Fibroblast of skin of left quadriceps (primary cell): Measurements from ENCODE around the gene R3HDML.

ENCODE experiments used
- DNase-seq, 2 experiments: peaks; one replicate each; pipeline ENCODE4 v3.0.0-alpha.2; 2013; ENCODE audit warnings: low read depth in 2 of 2

Gene R3HDML

DNA sequence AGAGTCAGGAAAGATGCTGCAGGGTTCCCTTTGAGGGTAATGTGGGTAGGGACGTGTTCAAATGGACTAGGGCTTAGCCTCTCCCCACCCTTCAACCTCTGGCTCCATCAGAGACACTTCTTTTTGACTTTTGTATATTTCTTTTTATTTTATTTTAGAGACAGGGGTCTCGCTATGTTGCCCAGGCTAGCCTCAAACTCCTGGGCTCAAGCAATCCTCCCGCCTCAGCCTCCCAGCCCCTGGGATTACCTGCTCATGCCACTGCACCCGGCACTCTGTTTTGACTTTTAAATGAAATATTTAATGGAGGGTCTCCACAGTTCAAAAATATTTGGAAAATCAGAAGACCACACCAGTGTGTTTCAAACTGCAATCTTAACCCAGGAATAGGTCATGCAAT is 27.2 kb downstream of the R3HDML start:
- no peak for DNase-seq

DNA sequence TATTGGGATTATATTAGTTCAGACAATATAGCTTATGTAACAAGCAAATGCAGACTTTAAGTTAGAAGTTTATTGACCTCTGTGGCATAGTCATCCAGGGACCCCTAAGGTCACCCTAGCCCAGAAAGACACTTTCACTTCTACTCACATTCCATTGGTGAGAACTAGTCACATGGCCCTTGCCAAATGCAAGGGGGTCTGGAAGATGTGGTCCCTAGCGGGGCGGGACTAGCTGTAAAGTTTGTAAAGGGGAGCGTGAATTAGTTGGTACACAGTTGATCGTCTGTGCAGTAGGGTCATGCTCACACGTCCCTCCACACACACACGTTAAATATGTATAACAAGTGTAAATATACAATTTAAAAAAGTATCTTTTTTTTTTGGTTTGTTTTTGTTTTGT is 27.9 kb downstream of the R3HDML start:
- no peak for DNase-seq

DNA sequence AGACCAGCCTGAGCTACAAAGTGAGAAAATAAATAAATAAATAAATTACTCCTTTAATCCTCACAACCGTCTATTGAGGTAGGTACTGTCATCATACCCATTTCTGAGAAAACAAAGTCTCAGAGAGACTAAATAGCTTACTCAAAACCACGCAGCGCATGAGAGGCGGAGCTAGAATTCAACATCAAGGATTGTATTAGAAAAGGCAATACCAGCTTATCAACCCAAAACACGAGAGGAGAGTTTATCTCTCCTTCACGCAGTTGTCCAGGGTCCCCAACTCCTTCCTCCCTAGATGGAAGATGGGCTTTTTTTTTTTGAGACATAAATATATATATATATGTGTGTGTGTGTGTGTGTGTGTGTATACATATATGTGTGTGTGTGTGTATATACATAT is 30.9 kb downstream of the R3HDML start:
- DNase-seq: no peak

DNA sequence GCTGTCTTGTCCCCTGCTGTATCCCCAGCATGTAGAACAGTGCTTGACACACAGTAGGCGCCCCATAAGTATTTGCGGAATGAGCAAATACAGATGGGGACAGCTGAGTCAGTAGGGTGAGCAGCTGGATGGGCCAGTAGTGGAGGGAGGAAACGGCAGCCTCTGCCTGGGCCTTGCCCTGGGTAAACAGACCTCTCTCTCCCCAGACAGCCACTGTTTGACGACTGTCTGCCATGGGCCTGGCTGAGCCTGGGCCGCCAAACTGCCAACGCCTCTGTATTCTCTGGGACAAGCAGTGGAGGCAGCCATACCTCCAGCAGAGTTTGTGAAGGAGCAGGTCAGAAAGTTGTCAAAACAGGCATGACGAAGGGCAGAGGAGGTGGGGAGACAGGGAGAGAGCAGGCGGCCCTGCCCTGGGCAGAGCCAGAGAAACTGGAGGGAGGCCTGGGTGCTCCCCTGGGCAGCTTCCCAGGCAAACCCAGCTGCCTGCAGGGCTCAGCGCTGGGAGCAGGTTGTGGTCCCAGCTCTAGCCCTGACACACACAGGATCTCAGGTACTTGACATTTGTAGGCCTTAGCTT is 33.9 kb downstream of the R3HDML start:
- DNase-seq: no peak

DNA sequence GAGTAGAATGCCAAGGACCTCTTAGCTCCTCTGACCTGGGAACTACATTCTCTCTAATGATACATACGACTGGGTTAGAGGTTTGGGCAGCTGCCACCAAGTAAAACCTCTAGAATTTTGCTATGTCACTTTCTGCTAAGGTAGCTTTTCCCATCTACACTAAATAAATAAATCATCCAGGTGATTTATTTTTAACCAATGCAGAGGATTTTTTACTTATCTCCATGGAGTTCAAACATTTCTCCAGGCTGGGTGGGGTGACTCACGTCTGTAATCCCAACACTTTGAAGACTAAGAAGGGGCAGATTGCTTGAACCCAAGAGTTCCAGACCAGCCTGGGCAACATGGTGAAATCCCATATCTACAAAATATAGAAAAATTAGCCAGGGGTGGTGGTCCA is 45.8 kb downstream of the R3HDML start:
- no peak for DNase-seq

DNA sequence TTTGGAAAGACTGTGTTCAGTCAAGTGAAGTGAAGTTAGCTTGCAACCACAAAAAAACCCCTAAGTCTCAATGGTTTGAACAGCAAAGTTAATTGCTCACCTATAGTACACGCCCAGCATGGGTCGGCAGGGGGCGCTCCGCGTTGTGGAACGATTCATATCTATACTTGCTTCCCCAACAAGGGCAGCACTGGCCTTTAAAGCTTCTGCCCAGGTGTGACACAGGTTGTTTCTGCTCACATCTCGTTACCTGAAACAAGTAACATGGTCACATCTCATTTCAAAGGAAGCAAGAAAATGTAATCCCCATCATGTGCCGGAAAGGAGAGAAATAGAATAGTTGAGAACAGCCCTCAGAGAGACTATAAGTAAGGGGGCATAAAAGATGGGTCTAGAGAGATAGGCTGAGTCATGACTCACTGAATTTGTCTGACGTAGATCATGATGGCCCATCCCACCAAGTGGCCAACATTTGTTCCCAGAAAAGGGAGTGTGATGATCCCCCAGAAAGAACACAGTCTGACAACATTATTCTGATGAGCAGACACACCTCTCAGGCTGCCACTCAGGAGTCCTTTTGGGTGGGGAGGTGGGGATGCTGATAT is 47.7 kb downstream of the R3HDML start:
- peak; percentile 18 to 20 for DNase-seq

DNA sequence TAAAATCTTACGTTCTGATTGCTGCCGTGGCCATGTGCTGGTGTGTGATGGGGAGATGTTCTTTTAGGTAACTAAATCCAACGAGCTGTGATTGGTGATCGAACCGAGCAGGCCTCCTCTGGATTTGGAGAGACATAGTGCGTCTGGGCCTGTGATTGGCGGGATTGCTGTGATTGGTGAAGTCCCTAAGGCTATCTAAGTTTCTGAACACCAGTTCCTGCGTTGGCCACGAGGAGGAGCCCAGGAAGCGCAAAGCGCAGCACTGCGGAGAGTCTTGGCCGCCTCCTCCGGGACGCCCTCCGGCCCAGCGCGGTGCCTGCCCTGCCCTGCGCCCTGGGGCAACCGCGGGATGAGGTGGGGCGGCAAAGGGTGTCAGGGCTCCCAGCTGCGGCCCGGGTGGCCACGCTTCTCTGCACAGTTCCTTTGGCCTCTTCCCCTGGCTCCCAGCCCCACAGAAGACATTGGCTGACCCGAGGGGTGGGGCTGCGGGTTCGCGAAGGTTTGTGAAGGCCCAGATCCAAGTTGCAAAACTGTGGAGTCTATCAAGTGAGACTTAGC is 51.7 kb downstream of the R3HDML start:
- peak; percentile 20 to 27 for DNase-seq

DNA sequence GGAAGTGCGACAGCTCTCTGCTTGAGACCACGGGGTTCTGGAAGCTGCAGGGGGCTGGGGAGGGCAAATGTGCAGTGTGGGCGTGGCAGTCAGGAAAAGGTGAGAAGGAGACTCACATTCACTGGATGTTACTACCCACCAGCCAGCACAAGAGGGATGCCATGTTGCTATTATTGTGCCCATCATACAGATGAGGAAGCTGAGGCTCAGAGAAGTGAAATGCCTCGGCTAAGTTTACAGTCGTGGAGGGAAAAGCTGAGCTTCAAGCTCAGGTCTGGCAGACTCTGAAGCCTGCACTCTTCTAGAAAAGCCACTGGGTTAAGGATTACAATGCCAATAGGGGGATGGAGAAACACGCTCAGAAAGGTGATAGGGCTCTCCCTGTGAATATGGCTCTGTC is 53.0 kb downstream of the R3HDML start:
- no peak for DNase-seq

DNA sequence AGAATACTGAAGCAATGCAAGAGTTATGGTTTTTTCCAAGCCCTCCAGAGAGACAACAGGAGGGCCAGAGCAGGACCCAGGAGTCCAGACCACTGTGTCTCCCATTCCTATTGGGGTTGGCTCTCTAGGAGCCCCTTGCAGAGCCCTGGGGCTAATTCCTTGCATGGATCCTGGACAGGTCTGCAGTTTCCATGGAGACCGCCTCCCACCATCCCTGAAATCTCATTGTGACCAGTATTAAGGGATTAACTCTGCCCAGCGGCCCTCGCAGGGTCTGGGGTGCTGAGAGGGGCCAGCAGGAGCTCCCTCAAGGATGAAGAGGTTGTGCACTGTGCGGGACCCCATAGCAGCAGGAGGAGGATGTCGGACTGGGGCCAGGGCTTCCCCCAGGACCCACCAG is 53.4 kb downstream of the R3HDML start:
- no peak for DNase-seq

DNA sequence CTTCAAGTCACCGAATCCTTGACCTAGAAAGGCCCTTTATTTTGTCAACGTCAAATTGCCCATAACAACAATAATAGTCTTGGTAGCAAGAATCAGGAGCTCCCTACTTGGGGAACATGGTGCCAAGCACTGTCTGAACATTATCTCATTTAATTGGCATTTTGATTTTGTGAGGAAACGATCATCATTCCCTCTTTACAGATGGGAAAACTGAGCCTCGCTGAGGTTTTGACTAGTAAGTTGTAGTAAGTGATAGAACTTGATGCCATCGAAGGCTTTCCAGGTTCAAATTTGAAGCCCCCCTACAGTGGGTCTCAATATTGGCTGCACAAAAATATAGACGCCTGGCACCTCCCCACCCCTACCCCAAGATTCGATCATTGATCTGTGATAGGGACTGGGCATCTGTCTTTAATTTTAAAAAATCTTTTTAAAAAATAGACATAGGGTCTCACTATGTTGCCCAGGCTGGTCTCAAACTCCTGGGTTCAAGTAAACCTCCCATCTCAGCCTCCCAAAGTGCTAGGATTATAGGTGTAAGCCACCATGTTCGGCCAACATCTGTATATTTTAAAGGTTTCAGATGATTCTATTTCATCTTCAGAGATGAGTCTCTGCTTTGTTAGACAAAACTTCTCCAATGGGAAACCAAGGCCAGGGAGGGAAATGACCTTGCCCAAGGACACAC is 55.4 kb downstream of the R3HDML start:
- DNase-seq: no peak

DNA sequence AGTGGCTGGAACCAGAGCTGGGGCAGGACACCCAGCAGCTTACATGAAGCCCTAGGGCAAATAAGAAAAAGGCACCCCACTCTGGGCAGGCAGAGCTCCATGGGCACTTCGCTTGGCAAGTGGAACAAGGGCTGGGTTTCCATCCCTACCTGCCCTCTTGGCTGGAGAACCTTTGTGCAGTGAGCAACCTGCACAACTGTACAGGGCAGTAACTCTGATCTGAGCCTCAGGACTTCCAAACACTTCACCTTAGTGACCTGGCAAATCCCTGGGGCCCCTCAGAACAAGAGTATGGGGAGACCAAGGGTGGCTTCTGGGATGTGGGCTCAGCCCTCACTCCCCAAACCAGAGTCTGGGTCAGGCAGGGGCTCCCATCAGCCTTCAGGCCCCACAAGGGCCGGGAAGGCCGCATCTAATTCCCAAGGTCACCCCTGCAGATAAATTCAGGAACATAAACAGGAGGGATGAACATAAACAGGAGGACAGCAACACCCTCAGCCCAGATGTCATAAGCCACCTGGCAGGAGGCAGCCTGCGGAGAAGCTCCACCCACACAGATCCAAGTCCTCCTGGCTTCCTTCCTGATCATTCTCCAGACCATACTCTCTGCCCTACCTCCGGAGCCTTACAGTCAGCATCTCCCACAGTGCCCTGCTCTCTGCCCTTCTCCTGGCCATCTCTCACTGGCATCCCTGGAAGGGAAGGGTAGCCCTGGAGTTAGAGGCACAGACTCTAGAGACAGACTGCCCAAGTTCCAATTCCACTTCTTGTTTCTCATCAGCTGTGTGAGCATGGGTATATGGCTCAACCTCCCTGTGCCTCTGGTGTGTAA is 56.1 kb downstream of the R3HDML start:
- DNase-seq: no peak

DNA sequence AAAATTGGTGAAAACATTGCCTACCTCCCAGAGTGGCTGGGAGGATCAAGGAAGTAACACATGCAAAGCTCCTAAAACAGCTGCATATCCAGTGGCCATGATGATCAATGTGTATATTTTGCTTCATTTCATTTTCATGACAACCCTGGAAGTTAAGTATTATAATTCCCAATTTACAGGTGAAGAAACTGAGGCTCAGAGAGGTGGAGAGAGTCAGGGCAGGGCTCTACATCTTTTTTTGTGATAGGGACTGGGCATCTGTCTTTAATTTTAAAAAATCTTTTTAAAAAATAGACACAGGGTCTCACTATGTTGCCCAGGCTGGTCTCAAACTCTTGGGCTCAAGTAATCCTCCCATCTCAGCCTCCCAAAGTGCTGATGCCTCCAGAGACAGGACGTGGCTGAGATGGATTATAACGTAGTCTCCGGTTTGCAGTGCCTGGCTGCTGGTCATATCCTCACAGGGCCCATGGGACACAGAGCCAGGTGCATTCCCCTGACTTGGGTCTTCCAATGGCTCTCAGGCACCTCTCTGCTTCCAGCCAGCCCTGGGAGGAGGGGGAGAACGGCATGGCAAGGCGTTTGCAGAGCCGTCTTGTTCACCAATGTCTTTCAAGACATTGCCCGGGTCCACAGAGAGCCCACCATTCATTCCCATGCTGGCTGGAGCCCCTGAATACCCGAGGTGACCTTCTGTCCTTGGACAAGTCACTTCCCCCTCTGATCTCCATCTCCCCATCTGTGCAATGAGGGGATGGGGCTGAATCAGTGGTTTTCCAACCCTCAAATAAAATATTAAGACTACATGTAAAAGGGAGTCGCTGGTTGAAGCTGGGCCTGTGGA is 57.0 kb downstream of the R3HDML start:
- no peak for DNase-seq

DNA sequence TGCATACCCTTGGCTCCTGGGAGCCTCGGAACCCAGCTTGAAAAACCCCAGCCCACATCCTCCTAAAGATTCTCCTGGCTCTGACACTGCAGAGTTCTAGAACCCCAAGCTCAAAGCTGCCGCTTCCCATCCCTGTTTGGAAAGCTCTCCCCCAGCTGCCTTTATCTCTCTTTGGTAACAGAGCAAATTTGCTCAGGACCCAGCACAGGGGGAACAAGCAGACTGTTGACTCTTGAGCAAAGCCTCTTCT is 57.5 kb downstream of the R3HDML start:
- no peak for DNase-seq

DNA sequence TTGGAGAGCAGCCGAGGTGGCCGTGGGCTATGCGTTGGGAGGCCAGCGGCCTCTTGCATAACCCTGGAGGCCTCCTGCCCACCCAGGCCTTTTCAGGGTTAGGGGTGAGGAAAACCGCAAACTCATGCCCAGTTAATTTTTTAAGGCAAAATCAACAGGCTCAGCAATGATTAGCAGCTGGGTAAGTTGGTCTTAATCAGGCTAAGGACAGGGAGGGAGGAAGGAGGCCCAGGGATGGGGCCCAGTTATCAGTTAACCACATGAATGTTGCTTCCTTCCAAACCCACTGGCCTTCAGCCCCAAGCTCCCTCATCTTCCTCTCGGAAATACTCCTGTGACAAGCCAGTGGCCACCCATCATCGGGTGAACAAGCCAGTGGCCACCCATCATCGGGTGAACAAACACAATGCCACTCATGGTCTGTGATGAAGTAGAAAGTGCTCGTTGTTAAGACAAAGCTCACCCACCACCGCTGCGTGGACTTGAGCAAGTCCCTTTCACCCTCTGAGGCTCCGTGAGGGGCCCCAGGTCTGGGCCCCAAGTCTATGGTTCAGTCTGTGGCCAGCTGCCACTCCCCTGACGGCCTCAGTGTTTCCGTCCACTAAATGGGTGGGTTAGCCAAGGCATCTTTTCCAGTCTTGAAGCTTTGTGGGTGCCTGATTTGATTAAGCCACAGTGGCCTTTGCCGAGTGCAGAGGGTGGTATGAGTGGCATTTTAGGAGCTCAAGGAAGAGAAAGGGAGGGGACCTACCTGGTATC is 58.0 kb downstream of the R3HDML start:
- no peak for DNase-seq

DNA sequence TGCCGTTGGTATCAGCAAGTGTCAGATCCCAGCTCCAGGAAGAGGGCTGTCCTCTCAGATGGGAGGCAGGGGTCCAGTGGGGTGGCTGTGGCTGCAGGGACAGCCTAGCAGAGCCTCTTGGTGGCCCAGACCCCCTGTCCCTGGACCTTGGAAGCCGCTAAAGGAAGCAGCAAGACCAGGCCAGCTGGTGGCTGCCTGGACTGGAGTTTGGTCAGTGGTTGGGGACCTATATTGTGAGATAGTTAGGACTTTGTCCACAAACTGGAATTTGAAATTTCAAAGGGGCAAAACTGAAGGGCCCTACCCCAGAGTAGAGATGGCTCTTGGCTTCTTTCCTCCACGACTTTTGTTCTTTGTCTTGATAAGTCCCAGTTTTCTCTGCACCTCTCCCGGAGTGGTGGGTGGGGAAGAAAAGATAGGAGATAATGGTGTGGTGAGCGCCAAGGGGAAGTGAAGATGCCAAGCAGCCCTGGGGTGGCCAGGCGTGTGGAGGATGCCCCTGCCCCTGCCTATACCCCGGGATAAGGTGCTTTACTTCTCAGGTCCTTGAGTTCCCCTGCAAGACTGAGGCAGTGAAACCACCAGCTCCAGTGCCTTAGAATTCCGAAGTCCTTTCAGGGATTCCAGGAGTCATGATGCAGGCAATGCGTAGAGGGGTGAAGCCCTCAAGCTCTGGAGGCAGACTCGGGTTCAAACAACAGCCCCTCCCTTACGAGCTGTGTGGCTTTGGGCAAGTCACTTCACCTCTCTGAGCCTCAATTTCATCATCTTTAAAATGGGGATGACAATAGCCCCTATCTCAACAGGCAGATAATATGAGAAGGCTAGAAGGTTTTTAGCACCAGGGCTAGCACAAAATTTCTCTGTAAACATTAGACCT is 58.9 kb downstream of the R3HDML start:
- no peak for DNase-seq

DNA sequence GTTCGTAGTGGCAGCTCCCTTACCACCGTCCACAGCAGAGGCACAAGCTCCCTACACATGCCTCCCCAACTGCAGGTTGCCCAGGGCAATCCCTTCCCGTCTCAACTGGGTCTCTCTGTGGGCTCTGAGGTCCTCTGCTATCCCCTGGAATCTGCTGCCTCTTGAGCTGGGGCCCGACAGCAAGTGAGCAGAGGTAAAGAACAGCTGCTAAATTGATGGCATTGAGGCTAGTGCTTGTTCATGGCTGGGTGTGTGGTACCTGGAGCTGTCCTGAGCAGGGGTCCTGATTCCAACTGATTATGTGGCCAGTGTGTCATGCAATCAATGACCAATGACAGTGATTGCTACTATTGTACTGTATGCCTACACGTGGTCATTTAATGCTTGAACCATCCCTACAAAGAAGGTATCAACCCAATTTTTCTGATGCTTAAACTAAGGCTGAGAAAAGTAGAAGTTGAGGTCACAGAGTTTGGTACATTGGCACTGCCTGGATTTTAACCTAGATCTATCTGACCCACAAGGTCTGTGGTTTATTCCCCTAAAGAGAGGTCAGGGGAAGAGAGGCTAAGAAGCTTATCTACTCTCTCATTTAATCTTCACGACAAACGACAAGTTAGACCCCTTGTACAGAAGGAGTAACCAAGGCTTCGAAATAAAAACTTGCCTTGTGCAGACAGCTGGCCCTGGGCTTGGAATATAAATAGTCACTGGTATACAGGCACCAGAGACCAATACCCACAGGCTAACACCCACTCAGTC is 59.7 kb downstream of the R3HDML start:
- DNase-seq: no peak

DNA sequence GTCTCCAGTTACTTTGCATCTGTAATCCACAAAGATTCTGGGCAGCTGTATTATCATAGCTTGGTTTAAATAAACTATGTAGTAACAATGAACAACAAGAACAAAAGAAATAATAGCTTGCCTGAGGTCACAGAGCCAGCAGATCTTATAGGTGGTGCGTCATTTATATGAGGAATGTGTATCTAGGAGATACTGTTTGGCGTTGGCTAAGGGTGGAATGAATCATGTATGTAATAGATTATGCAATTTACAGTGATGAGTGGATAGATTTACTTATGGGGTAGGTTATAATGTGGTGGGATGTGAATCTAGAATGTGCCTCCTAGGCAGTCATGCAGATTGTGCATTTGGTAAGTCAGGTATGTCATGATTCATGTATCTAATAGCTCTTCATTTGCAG is 61.5 kb downstream of the R3HDML start:
- peak; percentile 16 to 24 for DNase-seq

DNA sequence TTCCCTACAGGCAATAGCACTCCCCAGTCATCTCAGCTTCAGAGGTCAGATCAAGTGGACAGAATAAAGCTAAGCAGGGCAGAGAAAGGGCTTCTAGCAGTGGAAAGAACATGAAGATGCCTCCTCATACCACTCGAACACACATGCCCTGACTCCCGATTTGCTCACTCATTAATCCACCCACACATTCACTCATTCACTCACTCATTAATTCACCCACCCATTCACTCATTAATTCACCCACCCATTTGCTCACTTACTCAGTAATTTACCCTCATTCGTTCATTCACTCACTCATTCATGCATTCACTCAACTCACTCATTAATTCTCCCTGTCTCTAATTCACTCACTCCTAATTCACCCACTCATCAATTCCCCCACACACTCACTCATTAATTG is 62.6 kb downstream of the R3HDML start:
- DNase-seq: no peak

DNA sequence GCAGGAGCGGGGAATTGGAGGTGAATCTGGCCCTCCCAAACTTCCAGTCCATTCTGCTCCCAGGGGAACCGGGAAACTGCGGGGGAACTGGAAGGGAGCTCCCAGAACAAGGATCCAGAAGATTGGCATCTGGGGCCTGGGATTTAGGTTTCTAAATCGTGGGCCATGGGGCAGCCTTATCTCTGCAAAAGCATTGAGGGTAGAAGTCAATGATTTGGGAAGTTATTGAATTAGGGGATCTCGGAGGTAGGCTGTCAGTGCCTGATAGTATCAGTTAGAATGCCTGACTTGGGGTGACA is 63.8 kb downstream of the R3HDML start:
- no peak for DNase-seq
